HCT116 (cell line): ENCODE measurements around the gene SLC35F1. TPM values are rescaled to one million over a fixed set of nuclear protein-coding genes. Genes with fewer than 3 reads are reported as not detected.

ENCODE experiments used
- ATAC-seq: fragments of 200-7000 bp; cut with Tn5 transposase; 2 replicates; pipeline ENCODE4 v1.9.1; 2020; ENCODE audit warnings: mild to moderate bottlenecking, moderate library complexity
- BruUV-seq: library from RNA; stranded (reverse); fragments of 400-500 nt; replicated peaks from 2 replicates; lab custom pipeline; 2021; lab: Mats Ljungman, UMichigan
- CTCF ChIA-PET: fragments of 300-600 bp; sonication (Branson Sonifier 250); formaldehyde crosslinking; loops from one replicate; lab custom pipeline; 2021; ENCODE audit warnings: antibody characterized with exemption; lab: Charles Lee
- POLR2A ChIA-PET: fragments of 300-600, 350-600 bp; sonication (Branson Sonifier 250); formaldehyde crosslinking; loops from one replicate; lab custom pipeline; 2021; ENCODE audit warnings: antibody characterized with exemption; lab: Charles Lee
- RAD21 ChIA-PET, 2 experiments: fragments of 300-600 bp; sonication (Branson Sonifier 250); formaldehyde crosslinking; loops; one replicate each; lab custom pipeline; 2023; ENCODE audit warnings: low total read pairs in 2 of 2; ENCODE audit not compliant: uncharacterized antibody in 2 of 2, unreplicated experiment in 2 of 2, low non-redundant PET in 1 of 2; lab: Charles Lee
- DNase-seq: peaks from one replicate; pipeline ENCODE4 v3.0.0-alpha.2; 2010; ENCODE audit warnings: low read depth, low spot score
- H2AFZ ChIP-seq: fragments of 200-600 bp; shearing (Covaris generic), sonication (generic); 2 replicates; pipeline ENCODE4 v1.6.1; 2017; ENCODE audit warnings: low read depth, mixed run types, mixed read lengths, antibody characterized with exemption, low read length; ENCODE audit not compliant: poor library complexity, severe bottlenecking
- H3K27ac ChIP-seq: 2 replicates; pipeline ENCODE4 v1.5.1; 2012; ENCODE audit warnings: low read depth, low read length
- H3K27me3 ChIP-seq: fragments of 200-600 bp; sonication (generic); 2 replicates; pipeline ENCODE4 v1.6.1; 2016; ENCODE audit warnings: mixed run types, low read length, mixed read lengths; ENCODE audit not compliant: insufficient read depth
- H3K36me3 ChIP-seq, 2 experiments: fragments of 200-500 bp in 1 of 2; fragments of 200-600 bp in 1 of 2; sonication (Bioruptor generic) in 1 of 2; sonication (generic) in 1 of 2; 2 replicates each; pipeline versions ENCODE4 v1.5.1 to v1.6.1; 2014 to 2016; ENCODE audit warnings: low read length in 2 of 2, inconsistent platforms in 1 of 2, mixed read lengths in 1 of 2, mixed run types in 1 of 2; ENCODE audit not compliant: insufficient read depth in 2 of 2, control insufficient read depth in 1 of 2
- H3K4me1 ChIP-seq, 2 experiments: fragments of 200-600 bp in 1 of 2; sonication (generic) in 1 of 2; 2 replicates each; pipeline versions ENCODE4 v1.5.1 to v1.6.1; 2012 to 2017; ENCODE audit warnings: low read length in 2 of 2, inconsistent platforms in 1 of 2, mild to moderate bottlenecking in 1 of 2, mixed read lengths in 1 of 2, mixed run types in 1 of 2, moderate library complexity in 1 of 2; ENCODE audit not compliant: insufficient read depth in 2 of 2, control insufficient read depth in 1 of 2
- H3K4me2 ChIP-seq: fragments of 200-600 bp; sonication (generic); 2 replicates; pipeline ENCODE4 v1.6.1; 2017; ENCODE audit warnings: mixed run types, low read length, mixed read lengths
- H3K4me3 ChIP-seq, 2 experiments: fragments of 200-600 bp in 1 of 2; sonication (generic) in 1 of 2; replicated peaks in 1 of 2; 2 replicates each; pipeline ENCODE4 v1.5.1; 2011 to 2016; ENCODE audit warnings: low read length in 2 of 2, control low read depth in 1 of 2, low read depth in 1 of 2, mild to moderate bottlenecking in 1 of 2, mixed read lengths in 1 of 2, mixed run types in 1 of 2
- H3K79me2 ChIP-seq: fragments of 200-600 bp; sonication (generic); 2 replicates; pipeline ENCODE4 v1.6.1; 2017; ENCODE audit warnings: mild to moderate bottlenecking, mixed run types, low read length, moderate library complexity, mixed read lengths; ENCODE audit not compliant: insufficient read depth
- H3K9ac ChIP-seq: fragments of 200-600 bp; sonication (generic); 2 replicates; pipeline ENCODE4 v1.6.1; 2016; ENCODE audit warnings: low read length, mixed read lengths
- H3K9me2 ChIP-seq: fragments of 200-600 bp; sonication (generic), shearing (Covaris generic); 2 replicates; pipeline ENCODE4 v1.6.1; 2017; ENCODE audit warnings: mixed run types, mild to moderate bottlenecking, moderate library complexity; ENCODE audit not compliant: insufficient read depth
- H3K9me3 ChIP-seq, 2 experiments: fragments of 200-500 bp in 1 of 2; fragments of 200-600 bp in 1 of 2; sonication (Bioruptor generic) in 1 of 2; sonication (generic) in 1 of 2; 2 replicates each; pipeline ENCODE4 v1.6.1; 2014 to 2017; ENCODE audit warnings: low read length in 2 of 2, mixed read lengths in 2 of 2, inconsistent platforms in 1 of 2, low read depth in 1 of 2, mild to moderate bottlenecking in 1 of 2, mixed run types in 1 of 2, moderate library complexity in 1 of 2; ENCODE audit not compliant: control insufficient read depth in 1 of 2, insufficient read depth in 1 of 2
- H4K20me1 ChIP-seq: fragments of 200-600 bp; sonication (generic), shearing (Covaris generic); 2 replicates; pipeline ENCODE4 v1.6.1; 2017; ENCODE audit warnings: mixed run types, mild to moderate bottlenecking, moderate library complexity; ENCODE audit not compliant: insufficient read depth
- ATF3 ChIP-seq: IDR thresholded peaks from 2 replicates; pipeline ENCODE4 v1.6.1; 2012
- CBX3 ChIP-seq: IDR thresholded peaks from 2 replicates; pipeline ENCODE4 v1.6.1; 2012; ENCODE audit warnings: low read depth
- CEBPB ChIP-seq: IDR thresholded peaks from 2 replicates; pipeline ENCODE4 v1.6.1; 2012; ENCODE audit warnings: low read depth
- CTCF ChIP-seq, 3 experiments: fragments of 200-600 bp in 1 of 3; sonication (generic) in 1 of 3; IDR thresholded peaks in 2 of 3; conservative IDR thresholded peaks in 1 of 3; 2 replicates each; pipeline ENCODE4 v1.5.1; 2012 to 2017; ENCODE audit warnings: low read depth in 2 of 3, low read length in 2 of 3, antibody characterized with exemption in 1 of 3, borderline replicate concordance in 1 of 3, control low read depth in 1 of 3, mild to moderate bottlenecking in 1 of 3, mixed read lengths in 1 of 3, mixed run types in 1 of 3, moderate library complexity in 1 of 3; ENCODE audit not compliant: insufficient read depth in 1 of 3
- ELF1 ChIP-seq: IDR thresholded peaks from 2 replicates; pipeline ENCODE4 v1.6.1; 2012; ENCODE audit warnings: low read depth, borderline replicate concordance
- EZH2 ChIP-seq: fragments of 200-600 bp; sonication (generic); IDR thresholded peaks from 2 replicates; pipeline ENCODE4 v1.6.1; 2017; ENCODE audit warnings: antibody characterized with exemption, mixed run types
- EZH2phosphoT487 ChIP-seq: fragments of 200-600 bp; IDR thresholded peaks from 2 replicates; pipeline ENCODE4 v1.6.1; 2018; ENCODE audit warnings: antibody characterized with exemption, borderline replicate concordance
- JUND ChIP-seq: IDR thresholded peaks from 2 replicates; pipeline ENCODE4 v1.6.1; 2012
- MAX ChIP-seq: IDR thresholded peaks from 2 replicates; pipeline ENCODE4 v1.6.1; 2012
- POLR2A ChIP-seq: IDR thresholded peaks from 2 replicates; pipeline ENCODE4 v1.7.0; 2011; ENCODE audit warnings: borderline replicate concordance; ENCODE audit not compliant: insufficient read depth, insufficient read length; ENCODE audit errors: extremely low read depth
- RAD21 ChIP-seq: IDR thresholded peaks from 2 replicates; pipeline ENCODE4 v1.6.1; 2012; ENCODE audit warnings: low read depth, mild to moderate bottlenecking
- SIN3A ChIP-seq: IDR thresholded peaks from 2 replicates; pipeline ENCODE4 v1.6.1; 2012; ENCODE audit warnings: low read depth
- SP1 ChIP-seq: IDR thresholded peaks from 2 replicates; pipeline ENCODE4 v1.6.1; 2012; ENCODE audit warnings: low read depth
- SRF ChIP-seq: IDR thresholded peaks from 2 replicates; pipeline ENCODE4 v1.6.1; 2012; ENCODE audit warnings: low read depth
- YY1 ChIP-seq: IDR thresholded peaks from 2 replicates; pipeline ENCODE4 v1.6.1; 2011; ENCODE audit warnings: low read length, low read depth, moderate library complexity, mild to moderate bottlenecking; ENCODE audit not compliant: insufficient replicate concordance; ENCODE audit errors: extremely low read depth
- ZBTB33 ChIP-seq: IDR thresholded peaks from 2 replicates; pipeline ENCODE4 v1.6.1; 2011; ENCODE audit warnings: mild to moderate bottlenecking, low read length, moderate library complexity; ENCODE audit not compliant: insufficient replicate concordance; ENCODE audit errors: extremely low read depth
- ZFX ChIP-seq: fragments of 450-650 bp; IDR thresholded peaks from 2 replicates; pipeline ENCODE4 v1.6.1; 2017
- intact Hi-C: fragments of 100-400 bp; cut with micrococcal nuclease; formaldehyde crosslinking; loops from 2 replicates; pipeline ENCODE4 v1.10.0; 2022
- total RNA-seq: library from RNA; stranded (reverse); gene quantifications from one replicate; pipeline ENCODE4 v1.2.1, GENCODE V29; 2021; ENCODE audit not compliant: unreplicated experiment

The SLC35F1 gene
- total RNA-seq, 1 experiment from 2014 or later = 0.07 TPM

GRCh38 chr6:118147511-118147910 is 240.4 kb downstream of the SLC35F1 start:
- intact Hi-C loops = no loop called here
- H3K4me1 ChIP-seq = no peaks in the 10 kb centered on the region
- H3K4me2 ChIP-seq = no peak overlapping the region
- H3K79me2 ChIP-seq = no peaks in the 10 kb centered on the region
- ChIA-PET POLR2A (no interaction called here), RAD21 (no interaction called here), CTCF (no interaction called here)
- H3K9me3 ChIP-seq = no peaks in the 10 kb centered on the region
- ATAC-seq = no peak
- DNase-seq = no peak
- H4K20me1 ChIP-seq = no peaks in the 10 kb centered on the region
- no peaks in the 10 kb centered on the region for H3K36me3 ChIP-seq
- H3K9me2 ChIP-seq = no peaks in the 10 kb centered on the region
- no TSS peak for BruUV-seq
- no peak overlapping the region for H3K4me3 ChIP-seq
- no peak overlapping the region for H2AFZ ChIP-seq
- TF ChIP-seq SIN3A (no peak), ATF3 (no peak), ZFX (no peak), SRF (no peak), CEBPB (no peak), SP1 (no peak), RAD21 (no peak), POLR2A (no peak), ZBTB33 (no peak), YY1 (no peak), CTCF (IDR thresholded peaks at IDR 0.05 in 2 of 3, conservative IDR thresholded peaks at IDR 0.05 in 1 of 3; ENCODE audit: borderline replicate concordance in 1 of 3, insufficient read depth in 1 of 3, low read depth in 2 of 3, low read length in 2 of 3) (no peak), CBX3 (no peak), EZH2 (no peak), MAX (no peak), JUND (no peak), ELF1 (no peak), EZH2phosphoT487 (no peak)
- TF ChIP-seq, all 23 proteins: peak for 0
- H3K27ac ChIP-seq = no peak overlapping the region
- H3K9ac ChIP-seq = no peak overlapping the region
- H3K27me3 ChIP-seq = no peaks in the 10 kb centered on the region
